GM18502 (cell line): ENCODE results near the gene ADAMTS14.

Source experiments
- ATAC-seq: cut with Tn5 transposase; IDR thresholded peaks from one replicate; pipeline ENCODE4 v1.9.1; 2021; ENCODE audit warnings: mild to moderate bottlenecking; ENCODE audit not compliant: unreplicated experiment, poor library complexity

ADAMTS14 gene

DNA sequence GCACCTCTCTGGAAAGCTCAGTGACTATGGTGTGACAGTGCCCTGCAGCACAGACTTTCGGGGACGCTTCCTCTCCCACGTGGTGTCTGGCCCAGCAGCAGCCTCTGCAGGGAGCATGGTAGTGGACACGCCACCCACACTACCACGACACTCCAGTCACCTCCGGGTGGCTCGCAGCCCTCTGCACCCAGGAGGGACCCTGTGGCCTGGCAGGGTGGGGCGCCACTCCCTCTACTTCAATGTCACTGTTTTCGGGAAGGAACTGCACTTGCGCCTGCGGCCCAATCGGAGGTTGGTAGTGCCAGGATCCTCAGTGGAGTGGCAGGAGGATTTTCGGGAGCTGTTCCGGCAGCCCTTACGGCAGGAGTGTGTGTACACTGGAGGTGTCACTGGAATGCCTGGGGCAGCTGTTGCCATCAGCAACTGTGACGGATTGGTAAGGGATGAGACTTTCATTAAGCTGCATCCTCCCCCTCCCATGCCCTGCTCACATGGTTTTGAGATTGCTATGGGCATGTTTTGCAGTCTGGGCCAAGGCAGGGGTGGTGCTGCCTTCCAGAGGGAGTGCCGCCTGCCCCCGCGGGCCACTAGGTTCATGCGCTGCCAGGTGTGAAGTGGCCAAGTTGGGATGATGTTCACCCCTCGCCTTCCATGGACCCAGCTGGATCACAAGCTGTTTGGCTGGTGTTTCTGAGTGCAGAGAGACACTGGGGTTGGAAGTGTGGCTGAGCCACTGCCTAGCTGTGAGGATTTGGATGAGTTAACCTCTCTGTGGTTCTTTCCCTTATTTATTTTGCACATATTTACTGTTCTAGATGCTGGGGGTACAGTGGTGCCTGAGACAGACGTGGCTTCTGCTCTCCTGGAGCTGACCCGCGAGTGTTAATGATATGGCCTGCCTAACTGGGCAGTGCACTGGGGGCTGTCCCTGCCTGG lies 2.5 kb downstream of the ADAMTS14 start:
- no peak for ATAC-seq

DNA sequence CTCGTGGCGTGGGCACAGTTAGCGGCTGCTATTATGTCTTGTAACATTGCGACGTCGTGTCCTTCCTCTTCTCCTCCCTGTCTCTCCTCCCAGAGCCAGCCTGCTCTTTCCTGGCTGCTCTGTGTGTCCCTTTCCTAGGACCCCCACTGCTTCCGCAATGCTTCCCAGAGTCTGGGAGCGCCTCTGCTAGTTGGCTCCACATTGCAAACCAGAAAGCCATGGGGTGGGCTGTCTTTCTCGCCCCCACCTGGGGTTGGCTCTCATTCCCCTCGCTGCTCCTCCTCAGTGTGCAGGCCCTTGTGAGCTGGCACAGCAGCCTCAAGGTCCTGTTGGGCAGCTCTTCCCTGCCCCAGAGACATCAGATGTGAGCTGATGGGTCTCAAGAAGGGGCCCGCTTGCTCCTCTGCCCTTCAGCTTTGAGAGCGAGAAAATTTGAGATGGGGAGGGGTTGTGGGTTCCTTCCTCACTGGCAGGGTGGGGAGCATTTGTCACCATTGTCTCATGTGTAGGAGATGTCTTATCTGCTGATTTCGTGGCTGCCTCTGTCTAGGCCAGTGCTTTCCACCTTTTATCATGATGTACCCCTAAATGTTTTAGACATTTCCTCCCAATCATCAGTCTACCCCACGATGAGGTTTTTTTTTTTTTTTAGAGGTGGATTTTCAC lies 3.3 kb downstream of the ADAMTS14 start:
- no peak for ATAC-seq

DNA sequence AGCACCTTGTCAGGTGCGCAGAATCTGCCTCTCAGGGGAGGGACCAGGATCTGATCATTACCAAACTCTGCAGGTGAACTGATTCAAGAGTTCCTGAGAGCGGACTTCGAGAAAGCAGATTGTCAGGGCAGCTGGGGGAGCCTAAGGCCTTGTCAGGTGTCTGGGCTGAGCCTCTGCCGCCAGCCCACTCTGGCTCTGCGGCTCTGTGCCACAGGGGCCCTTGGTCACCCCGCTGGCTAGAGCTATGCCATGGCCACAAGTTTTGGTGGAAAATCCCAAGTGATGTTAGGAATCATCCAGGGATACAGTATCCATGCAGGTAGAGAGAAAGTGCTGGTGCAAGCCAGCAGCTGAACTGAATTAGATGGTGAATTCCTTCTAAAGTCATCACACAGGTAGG lies 4.2 kb downstream of the ADAMTS14 start:
- ATAC-seq: no peak

DNA sequence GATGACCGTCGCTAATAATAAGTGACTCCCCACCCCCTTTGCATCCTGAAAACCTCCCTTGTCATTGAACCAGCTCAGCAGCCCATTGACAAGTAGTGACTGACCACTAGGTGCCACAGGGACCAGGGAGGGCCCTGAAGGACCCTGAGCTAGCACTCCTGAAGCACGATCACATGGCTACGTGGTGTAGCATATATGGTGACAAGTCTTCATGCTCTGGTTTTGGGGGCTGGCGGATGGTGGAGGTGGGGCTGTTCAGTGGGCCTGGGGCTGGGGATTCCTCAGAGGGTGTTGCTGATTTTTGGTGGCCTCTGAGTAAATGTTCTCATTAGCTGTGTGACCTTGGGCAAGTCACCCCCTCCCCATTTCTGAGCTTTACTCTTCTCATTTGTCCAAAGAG lies 4.7 kb downstream of the ADAMTS14 start:
- ATAC-seq: no peak

DNA sequence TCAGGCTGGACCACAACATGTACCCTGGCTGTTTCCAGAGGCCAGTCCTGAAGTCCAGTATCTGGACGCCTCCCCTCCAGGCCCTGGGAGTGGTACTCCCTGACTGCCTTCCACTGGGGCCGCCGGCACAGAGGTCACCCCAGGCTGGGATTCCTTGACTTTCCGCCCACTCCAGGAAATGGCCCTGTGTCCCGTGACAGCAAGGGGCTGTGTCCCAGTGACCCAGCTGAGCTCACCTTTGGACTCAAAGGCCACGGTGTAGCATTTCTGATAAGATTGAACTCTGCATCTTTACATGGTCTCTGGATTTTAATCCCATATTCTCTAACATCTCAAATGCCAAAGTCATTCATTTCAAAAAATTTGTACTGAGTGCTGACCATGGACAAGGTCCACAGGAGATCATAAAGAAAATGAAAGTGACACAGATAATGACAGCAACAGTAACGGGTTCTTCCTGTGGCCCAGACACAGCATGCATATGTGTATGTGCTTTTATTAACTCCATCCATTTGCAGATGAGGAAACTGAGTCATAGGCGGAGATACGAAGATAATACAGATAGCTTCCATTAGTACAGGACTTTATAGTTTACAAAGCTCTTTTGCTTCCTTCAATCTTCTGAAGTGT lies 5.4 kb downstream of the ADAMTS14 start:
- ATAC-seq: no peak

DNA sequence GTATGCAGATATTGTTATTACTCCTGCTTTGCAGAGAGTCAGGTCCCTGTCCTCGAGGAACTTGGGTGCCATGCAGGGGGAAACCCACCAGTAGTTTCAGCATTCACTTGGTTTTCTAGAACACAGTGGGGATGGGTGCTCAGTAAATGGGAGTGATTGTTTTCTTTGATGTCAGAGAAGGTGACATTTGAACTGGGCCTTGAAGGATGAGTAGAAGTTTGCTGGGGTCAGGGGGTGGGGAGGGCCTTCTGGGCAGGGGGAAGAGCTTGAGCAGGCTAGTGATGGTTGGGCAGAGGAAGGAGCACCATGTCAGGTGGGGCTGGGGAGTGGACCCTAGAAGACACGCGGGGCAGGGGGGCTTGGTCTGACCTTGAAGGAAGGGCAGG lies 5.9 kb downstream of the ADAMTS14 start:
- no peak for ATAC-seq

DNA sequence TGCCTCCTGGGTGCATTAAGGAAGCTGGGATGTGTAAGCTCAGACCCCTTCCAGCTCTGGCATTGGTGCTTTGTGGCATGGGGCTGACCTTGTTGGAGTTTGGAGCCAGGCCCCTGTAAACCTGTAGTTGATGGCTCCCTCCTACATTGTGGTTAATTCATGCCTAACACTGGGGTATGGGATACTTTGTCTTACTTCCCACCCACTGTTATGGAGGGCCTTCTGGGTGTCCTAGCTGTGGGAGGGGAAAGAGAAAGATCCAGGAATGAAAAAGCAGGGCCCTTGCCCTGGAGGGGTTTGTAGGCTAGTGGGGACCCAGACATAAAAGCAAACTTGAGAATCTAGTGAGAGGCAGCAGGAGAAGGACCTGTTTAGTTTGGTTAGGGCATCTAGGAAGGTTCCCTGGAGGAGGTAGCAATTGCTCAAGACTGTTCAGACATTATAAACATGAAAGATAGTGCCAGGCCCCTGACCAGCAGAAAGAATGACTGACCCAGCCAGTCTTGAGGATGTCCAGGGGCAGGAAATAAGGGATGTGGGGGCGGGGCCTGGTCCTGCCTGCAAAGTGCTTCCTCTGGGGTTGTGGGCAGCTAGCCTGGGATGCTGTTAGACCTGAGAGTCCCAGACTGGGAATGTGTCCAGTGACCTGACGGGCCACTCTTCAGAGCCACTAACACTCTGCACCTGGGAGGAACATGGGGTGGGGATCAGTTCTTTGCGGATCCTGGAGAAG lies 6.6 kb downstream of the ADAMTS14 start:
- ATAC-seq: no peak

DNA sequence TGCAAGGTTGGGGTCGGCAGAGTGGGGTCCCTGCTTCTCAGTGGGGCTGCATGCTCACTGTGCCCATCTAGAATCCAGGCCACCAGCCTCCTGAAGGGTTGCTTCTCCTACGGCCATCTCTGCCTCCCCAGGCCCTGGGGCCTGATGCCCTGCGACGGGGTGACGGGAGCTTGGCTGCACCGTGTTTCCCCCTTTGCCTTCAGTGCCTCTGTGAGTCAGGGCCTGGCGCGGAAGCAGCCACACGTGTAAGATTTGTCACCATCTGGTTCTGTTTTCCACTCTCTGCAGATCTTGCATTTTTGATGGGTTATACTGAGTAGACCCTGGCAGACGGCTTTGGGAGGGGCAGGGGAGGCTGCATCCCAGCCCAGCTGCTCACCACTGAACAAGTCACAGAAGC lies 7.2 kb downstream of the ADAMTS14 start:
- ATAC-seq: no peak

DNA sequence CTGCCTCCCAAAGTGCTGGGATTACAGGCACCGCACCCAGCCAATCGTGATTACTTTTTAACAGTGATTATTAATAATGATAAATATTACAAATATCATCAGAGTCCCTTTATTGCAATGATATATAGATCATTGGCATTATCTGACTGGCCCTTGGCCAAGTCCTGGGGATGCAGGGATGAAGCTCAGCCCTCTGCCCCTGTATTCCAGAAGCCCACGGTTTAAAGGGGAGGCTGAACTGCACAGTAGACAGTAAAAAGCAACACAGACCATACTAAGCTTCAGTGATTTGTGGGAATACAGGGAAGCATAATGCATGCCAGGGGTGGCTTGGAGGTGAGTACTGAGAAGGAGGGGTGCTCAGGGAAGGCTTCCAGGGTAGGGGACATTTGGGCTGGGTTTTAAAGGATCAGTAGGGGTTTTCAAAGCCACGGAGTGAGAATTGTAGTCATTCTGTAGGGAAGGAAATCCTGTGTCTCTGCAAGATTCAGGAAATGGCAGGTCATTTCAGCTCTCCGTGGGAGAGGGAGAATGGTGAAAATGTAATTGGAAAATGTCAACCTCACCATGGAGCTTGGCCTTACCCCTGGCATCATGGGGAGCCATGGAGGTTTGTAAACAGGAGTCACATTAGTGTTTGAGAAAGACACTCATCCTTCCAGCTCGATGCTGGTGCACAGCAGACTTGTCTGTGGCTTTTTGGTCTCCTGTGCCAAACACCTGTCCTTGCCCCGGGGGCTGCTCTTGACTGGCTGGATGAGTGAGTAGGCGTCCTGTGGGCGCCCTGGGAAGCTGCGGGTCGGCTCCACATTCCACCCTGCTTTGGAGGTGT lies 8.8 kb downstream of the ADAMTS14 start:
- ATAC-seq: no peak

DNA sequence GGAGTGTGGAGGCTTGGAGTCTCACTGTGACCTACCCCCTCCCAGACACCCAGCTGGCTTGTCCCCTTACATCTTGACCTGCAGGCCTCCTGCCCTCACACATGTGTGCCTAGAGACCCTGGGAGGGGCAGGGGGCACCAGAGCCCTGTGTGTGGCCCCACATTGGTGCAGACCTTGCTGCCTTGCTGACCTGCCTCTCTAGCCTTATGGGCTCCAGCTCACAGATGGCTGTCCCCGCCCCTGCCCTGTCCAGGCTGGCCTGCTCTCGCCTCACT lies 9.4 kb downstream of the ADAMTS14 start:
- no peak for ATAC-seq

DNA sequence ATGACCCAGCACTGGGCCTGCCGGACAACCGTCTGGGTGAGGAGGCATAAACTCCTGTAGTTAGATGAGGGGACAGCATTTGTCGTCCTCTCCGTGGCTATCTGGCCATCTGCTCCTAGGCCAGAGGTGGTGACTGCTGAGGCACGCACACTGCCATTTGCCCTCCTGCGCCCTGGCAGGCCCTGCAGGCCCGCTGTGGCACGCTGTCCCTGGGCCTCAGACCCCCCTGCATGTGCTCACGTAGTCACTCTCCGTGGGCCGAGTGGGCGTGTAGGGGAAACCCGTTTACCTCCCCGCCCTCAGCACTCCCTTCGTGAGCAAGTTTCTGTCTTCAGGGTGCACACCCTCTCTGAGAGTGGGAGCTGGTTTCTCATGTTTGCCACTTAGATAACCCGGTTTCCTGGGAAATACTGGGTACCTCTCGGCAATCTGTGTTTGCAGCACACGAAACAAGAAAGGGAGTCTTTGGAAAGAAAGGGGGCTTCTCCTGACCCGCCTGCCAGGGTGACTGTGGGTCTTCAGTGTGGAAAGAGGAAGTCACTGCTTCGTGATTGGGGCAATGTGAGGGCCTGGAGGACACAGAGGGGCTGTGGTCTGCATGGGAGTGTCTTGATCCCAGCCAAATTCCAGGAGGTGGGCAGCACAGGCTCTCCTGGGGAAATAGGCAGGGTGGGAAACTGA lies 10.8 kb downstream of the ADAMTS14 start:
- no peak for ATAC-seq

DNA sequence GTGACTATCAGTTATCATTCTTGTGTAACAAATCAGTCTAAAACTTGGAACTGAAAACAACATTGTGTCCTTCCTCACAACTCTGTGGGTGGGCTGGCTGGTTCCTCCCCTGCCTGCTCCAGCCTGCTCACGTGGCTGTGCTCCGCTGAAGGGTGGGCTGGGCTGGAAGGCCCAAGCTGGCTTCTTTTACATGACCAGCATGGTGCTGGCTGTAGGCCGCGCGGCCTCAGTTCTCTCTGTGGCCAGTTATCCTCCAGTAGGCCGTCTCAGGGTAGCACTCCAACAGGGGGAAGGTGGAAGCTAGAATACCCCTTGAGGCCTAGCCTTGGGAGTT lies 11.3 kb downstream of the ADAMTS14 start:
- no peak for ATAC-seq

DNA sequence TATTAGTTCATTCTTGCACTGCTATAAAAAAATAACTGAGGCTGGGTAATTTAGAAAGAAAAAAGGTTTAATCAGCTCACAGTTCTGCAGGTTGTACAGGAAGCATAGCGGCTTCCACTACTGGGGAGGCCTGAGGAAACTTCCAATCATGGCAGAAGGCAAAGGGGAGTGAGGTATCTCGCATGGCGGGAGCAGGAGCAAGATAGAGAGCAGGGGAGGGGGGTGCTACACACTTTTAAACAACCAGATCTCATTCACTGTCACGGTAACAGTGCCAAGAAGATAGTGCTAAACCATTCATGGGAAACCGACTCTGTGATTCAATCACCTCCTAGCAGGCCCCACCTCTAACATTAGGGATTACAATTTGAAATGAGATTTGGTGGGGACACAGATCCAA lies 11.6 kb downstream of the ADAMTS14 start:
- ATAC-seq: no peak

DNA sequence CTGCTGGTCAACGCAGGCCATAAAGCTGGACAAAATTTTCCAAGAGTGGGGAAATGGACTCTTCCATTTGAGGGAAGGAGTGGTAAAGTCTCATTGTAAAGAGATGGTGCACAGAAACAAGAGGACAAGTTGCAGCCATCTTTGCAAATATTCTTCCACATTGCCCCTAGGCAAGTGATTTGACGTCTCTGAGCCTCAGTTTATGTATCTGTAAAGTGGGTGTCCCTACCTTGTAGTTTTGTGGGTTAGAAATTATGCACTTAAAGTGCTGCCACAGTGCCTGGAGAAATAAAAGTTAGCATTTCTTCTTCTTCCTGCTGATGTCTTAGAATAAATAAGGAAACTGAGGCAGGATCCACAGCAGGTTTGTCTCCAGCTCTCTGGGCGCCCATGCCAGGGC lies 12.1 kb downstream of the ADAMTS14 start:
- no peak for ATAC-seq

DNA sequence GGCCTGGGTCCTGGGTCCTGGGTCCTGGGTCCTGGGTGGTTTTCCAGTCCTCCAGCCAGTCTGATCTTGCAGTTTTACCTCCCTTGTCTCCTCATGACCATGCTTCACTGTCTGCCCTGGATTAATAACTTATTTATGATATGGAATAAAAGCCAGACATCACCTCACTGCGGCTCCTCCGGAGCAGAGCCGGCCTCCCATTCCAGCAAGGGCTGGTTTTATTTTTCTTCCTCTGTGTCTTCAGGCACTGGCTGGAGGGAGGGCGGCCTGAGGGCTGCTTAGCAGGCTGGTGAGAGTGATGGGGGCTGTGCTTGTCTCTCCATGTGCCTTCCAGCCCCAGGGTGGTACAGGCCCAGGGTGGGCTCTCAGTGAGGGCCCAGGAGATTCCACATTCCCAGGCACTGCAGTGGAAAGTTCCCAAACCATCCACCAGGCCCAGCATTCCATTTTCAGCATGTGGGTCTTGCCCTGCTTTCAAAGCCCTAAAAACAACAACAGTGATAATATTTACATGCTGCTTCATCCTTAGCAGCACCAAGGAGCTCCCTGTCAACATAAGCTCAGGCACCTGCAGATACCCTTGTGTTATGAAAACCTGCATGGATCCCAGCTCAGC lies 12.6 kb downstream of the ADAMTS14 start:
- ATAC-seq: no peak

DNA sequence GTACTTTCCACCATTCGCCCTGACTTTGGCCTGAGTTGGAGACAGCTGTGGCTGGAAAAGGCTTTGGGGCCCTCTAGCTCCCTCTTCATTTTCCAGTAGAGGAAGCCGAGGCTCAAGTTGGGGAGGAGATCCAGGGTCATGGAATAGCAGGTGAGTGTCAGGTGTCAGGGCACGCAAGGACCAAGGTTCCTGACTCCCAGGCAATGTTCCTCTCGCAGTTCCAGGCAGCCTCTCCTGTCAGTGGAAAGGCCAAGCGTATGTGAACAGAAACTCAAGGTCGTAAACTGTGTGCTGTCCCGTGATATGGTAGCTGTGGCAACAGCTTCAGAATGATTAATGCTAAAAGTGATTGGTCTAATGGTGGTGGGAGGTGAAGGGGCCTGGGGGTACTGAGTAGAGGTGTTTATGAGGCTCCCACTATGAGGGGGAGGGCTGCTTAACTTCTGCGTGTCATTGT lies 13.2 kb downstream of the ADAMTS14 start:
- ATAC-seq: no peak

DNA sequence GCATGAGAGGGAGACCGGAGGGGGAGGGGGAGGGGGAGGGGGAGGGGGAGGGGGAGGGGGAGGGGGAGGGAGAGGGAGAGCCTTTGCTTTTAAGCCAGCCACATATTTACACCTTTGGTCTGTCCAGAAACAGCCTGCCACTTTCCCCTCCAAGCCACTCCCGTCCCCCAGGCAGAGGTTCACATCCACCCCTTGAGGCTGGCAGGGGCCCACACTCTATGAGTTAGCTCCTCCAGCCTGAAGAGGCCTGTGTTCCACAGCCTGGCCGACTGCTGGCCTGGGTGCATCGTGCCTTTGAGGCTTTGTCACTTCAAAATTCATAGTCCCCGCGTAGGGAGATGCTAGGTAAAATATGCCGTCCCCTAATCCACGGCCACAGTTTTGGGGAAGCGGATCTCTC lies 16.5 kb downstream of the ADAMTS14 start:
- ATAC-seq: no peak

DNA sequence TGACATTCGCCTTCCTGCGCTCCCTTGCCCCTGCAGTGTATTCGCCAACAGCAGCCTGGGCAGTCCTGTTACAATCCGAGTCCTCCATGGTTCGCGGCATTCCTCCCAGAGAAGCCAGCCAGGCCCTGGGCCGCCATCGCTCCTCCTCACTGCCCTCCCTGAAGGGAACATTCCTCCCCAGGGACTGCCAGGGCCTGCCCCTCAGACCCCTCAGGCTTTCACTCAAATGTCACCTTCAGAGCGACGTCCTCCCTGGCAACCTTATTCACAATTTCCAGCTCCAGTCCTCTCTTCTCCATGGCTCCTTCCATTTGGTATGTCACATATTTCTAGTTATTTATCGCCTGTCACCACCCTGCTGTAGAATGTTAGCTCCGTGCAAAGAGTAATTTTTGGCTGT lies 17.4 kb downstream of the ADAMTS14 start:
- ATAC-seq: no peak

DNA sequence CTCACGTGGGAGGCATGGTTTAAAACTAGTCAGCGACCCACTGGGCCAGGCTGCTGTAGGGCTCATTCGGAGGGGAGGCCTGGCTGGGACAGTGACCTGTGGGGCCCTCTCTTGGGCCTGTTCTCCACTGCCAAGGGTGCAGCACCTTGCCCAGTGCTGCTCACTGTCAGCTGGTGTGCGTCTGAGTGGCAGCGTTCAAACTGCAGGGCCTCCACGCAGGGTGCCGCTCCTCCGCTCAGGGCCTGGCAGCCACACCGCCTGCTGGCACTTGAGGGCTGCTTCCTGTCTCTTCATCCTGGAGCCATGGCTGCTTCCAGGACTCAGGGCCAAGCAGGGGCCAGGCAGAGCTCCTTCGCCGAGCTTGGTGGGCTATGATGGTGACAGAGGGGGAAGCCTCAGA lies 18.3 kb downstream of the ADAMTS14 start:
- ATAC-seq: no peak
